ENCODE measurements around the gene KRTAP12-3.

- TF ChIP-seq EZH2 (IDR thresholded peaks at IDR 0.05) (no peak), POLR2AphosphoS5 (IDR thresholded peaks at IDR 0.05; ENCODE audit: borderline replicate concordance, low read depth, low read length) (no peak)
Measured at GRCh38 chr21:44653656-44654575, 3.8 kb upstream of the KRTAP12-3 start.

All from SK-N-MC (cell line).